IMR-90 (cell line): Measurements from ENCODE around the gene PLAAT3. TPM values are rescaled to one million over a fixed set of nuclear protein-coding genes. Genes with fewer than 3 reads are reported as not detected.

Source experiments
- ATAC-seq: fragments of 200-7000 bp; cut with Tn5 transposase; 2 replicates; pipeline ENCODE4 v1.9.1; 2020; ENCODE audit warnings: low read depth, mild to moderate bottlenecking, moderate library complexity
- BruUV-seq: library from RNA; stranded (reverse); fragments of 400-500 nt; replicated peaks from 2 replicates; lab custom pipeline; 2021; lab: Mats Ljungman, UMichigan
- CTCF ChIA-PET: fragments of 300-600 bp; formaldehyde crosslinking; extraction: SDS; loops from one replicate; lab custom pipeline; 2021; ENCODE audit warnings: antibody characterized with exemption; lab: Yijun Ruan, JAX
- POLR2A ChIA-PET: fragments of 300-600 bp; sonication (Branson Sonifier 250); formaldehyde crosslinking; loops from one replicate; lab custom pipeline; 2022; ENCODE audit warnings: antibody characterized with exemption; ENCODE audit not compliant: unreplicated experiment; lab: Charles Lee
- DNase-seq: peaks from one replicate; pipeline ENCODE4 v3.0.0; 2013
- H2AFZ ChIP-seq: replicated peaks from 2 replicates; pipeline ENCODE3; 2013; ENCODE audit warnings: low read length, mild to moderate bottlenecking; ENCODE audit not compliant: poor library complexity
- H2AK5ac ChIP-seq: 2 replicates; pipeline ENCODE4 v1.6.1; 2013; ENCODE audit warnings: low read depth, low read length, inconsistent platforms
- H2AK9ac ChIP-seq: replicated peaks from 2 replicates; pipeline ENCODE3; 2013; ENCODE audit warnings: mild to moderate bottlenecking, low read depth, low read length, moderate library complexity; ENCODE audit not compliant: poor library complexity
- H2BK120ac ChIP-seq: 2 replicates; pipeline ENCODE4 v1.6.1; 2013; ENCODE audit warnings: low read depth, low read length, inconsistent platforms
- H2BK15ac ChIP-seq: 3 replicates; pipeline ENCODE4 v1.6.1; 2013; ENCODE audit warnings: low read depth, low read length, inconsistent platforms
- H2BK20ac ChIP-seq: 2 replicates; pipeline ENCODE4 v1.6.1; 2013; ENCODE audit warnings: low read depth, mild to moderate bottlenecking, inconsistent platforms, low read length, moderate library complexity
- H2BK5ac ChIP-seq: 2 replicates; pipeline ENCODE4 v1.6.1; 2013; ENCODE audit warnings: mild to moderate bottlenecking, low read depth, low read length, inconsistent platforms; ENCODE audit not compliant: poor library complexity, severe bottlenecking
- H3K14ac ChIP-seq: replicated peaks from 2 replicates; pipeline ENCODE4 v1.6.1; 2013; ENCODE audit warnings: low read depth, low read length, inconsistent platforms
- H3K18ac ChIP-seq: 2 replicates; pipeline ENCODE4 v1.6.1; 2013; ENCODE audit warnings: low read depth, low read length, control low read depth
- H3K23ac ChIP-seq: 2 replicates; pipeline ENCODE4 v1.6.1; 2013; ENCODE audit warnings: low read depth, low read length, inconsistent platforms
- H3K27ac ChIP-seq: 2 replicates; pipeline ENCODE4 v1.5.1; 2013; ENCODE audit warnings: mild to moderate bottlenecking, control low read depth, low read length; ENCODE audit not compliant: insufficient read depth
- H3K27me3 ChIP-seq: 2 replicates; pipeline ENCODE4 v1.6.1; 2013; ENCODE audit warnings: low read length; ENCODE audit not compliant: control insufficient read depth, insufficient read depth
- H3K36me3 ChIP-seq: 2 replicates; pipeline ENCODE4 v1.6.1; 2013; ENCODE audit warnings: low read length, mixed read lengths; ENCODE audit not compliant: control insufficient read depth, insufficient read depth
- H3K4ac ChIP-seq: 2 replicates; pipeline ENCODE4 v1.6.1; 2013; ENCODE audit warnings: low read depth, low read length, inconsistent platforms
- H3K4me1 ChIP-seq: 2 replicates; pipeline ENCODE4 v1.6.1; 2013; ENCODE audit warnings: low read length, mixed read lengths; ENCODE audit not compliant: control insufficient read depth, insufficient read depth
- H3K4me2 ChIP-seq: 2 replicates; pipeline ENCODE4 v1.6.1; 2013; ENCODE audit warnings: low read depth, mild to moderate bottlenecking, control low read depth, low read length, moderate library complexity
- H3K4me3 ChIP-seq: 2 replicates; pipeline ENCODE4 v1.5.1; 2013; ENCODE audit warnings: low read depth, mild to moderate bottlenecking, control low read depth, low read length, moderate library complexity; ENCODE audit not compliant: insufficient read depth
- H3K56ac ChIP-seq: 2 replicates; pipeline ENCODE4 v1.6.1; 2013; ENCODE audit warnings: low read length, inconsistent platforms; ENCODE audit not compliant: insufficient read depth; ENCODE audit errors: extremely low read depth
- H3K79me1 ChIP-seq, 2 experiments: 2 replicates each; pipeline ENCODE4 v1.6.1; 2013; ENCODE audit warnings: low read length in 2 of 2, inconsistent platforms in 1 of 2, low read depth in 1 of 2
- H3K9ac ChIP-seq: 2 replicates; pipeline ENCODE4 v1.6.1; 2013; ENCODE audit warnings: low read depth, low read length, control low read depth
- H3K9me1 ChIP-seq: 2 replicates; pipeline ENCODE4 v1.6.1; 2013; ENCODE audit warnings: low read length, inconsistent platforms; ENCODE audit not compliant: insufficient read depth
- H3K9me3 ChIP-seq: 2 replicates; pipeline ENCODE4 v1.6.1; 2013; ENCODE audit warnings: low read length; ENCODE audit not compliant: control insufficient read depth, insufficient read depth
- H4K20me1 ChIP-seq: 2 replicates; pipeline ENCODE4 v1.6.1; 2013; ENCODE audit warnings: low read length, inconsistent platforms; ENCODE audit not compliant: insufficient read depth
- H4K5ac ChIP-seq: 2 replicates; pipeline ENCODE4 v1.6.1; 2013; ENCODE audit warnings: mild to moderate bottlenecking, low read depth, low read length, control low read depth
- H4K8ac ChIP-seq, 2 experiments: 2 replicates each; pipeline ENCODE4 v1.6.1; 2013; ENCODE audit warnings: low read depth in 2 of 2, low read length in 2 of 2, control low read depth in 1 of 2, inconsistent platforms in 1 of 2
- H4K91ac ChIP-seq: 2 replicates; pipeline ENCODE4 v1.6.1; 2013; ENCODE audit warnings: low read depth, low read length, inconsistent platforms; ENCODE audit not compliant: insufficient read depth
- BHLHE40 ChIP-seq: fragments of 150-350 bp; IDR thresholded peaks from 2 replicates; pipeline ENCODE4 v1.6.1; 2016; ENCODE audit warnings: mild to moderate bottlenecking, low read depth, low read length
- CTCF ChIP-seq: conservative IDR thresholded peaks from 2 replicates; pipeline ENCODE4 v1.5.1; 2012; ENCODE audit warnings: mild to moderate bottlenecking, low read depth, low read length, improper control_type of control experiment
- ELK1 ChIP-seq: fragments of 150-350 bp; IDR thresholded peaks from 2 replicates; pipeline ENCODE4 v1.6.1; 2016; ENCODE audit warnings: low read depth, mild to moderate bottlenecking, low read length, moderate library complexity, borderline replicate concordance
- FOS ChIP-seq: fragments of 150-350 bp; IDR thresholded peaks from 2 replicates; pipeline ENCODE4 v1.6.1; 2016; ENCODE audit warnings: low read depth, low read length
- MAFK ChIP-seq: IDR thresholded peaks from 2 replicates; pipeline ENCODE4 v1.6.1; 2012; ENCODE audit warnings: low read depth, low read length, improper control_type of control experiment
- MXI1 ChIP-seq: IDR thresholded peaks from 2 replicates; pipeline ENCODE4 v1.6.1; 2012; ENCODE audit warnings: low read depth, mild to moderate bottlenecking, low read length, moderate library complexity, borderline replicate concordance
- NFE2L2 ChIP-seq: fragments of 150-350 bp; IDR thresholded peaks from 2 replicates; pipeline ENCODE4 v1.6.1; 2016; ENCODE audit warnings: low read depth, mild to moderate bottlenecking, low read length
- POLR2A ChIP-seq: IDR thresholded peaks from 2 replicates; pipeline ENCODE4 v1.6.1; 2012; ENCODE audit warnings: mild to moderate bottlenecking, low read depth, low read length
- RAD21 ChIP-seq: IDR thresholded peaks from 2 replicates; pipeline ENCODE4 v1.6.1; 2012; ENCODE audit warnings: low read length, improper control_type of control experiment
- RCOR1 ChIP-seq: IDR thresholded peaks from 2 replicates; pipeline ENCODE4 v1.6.1; 2012; ENCODE audit warnings: mild to moderate bottlenecking, low read length, improper control_type of control experiment; ENCODE audit not compliant: insufficient replicate concordance
- RFX5 ChIP-seq: IDR thresholded peaks from 2 replicates; pipeline ENCODE4 v1.8.0; 2012; ENCODE audit warnings: low read depth, mild to moderate bottlenecking, low read length, moderate library complexity
- SMC3 ChIP-seq: fragments of 150-350 bp; IDR thresholded peaks from 2 replicates; pipeline ENCODE4 v1.6.1; 2016; ENCODE audit warnings: low read depth, mild to moderate bottlenecking, antibody characterized with exemption, low read length, moderate library complexity
- USF2 ChIP-seq: fragments of 150-350 bp; IDR thresholded peaks from 2 replicates; pipeline ENCODE4 v1.6.1; 2017; ENCODE audit warnings: mild to moderate bottlenecking, antibody characterized with exemption, low read length, low read depth
- WGBS, 2 experiments: methylation state at CpG; one replicate each; pipeline versions ENCODE4 v1.1.5 to v1.1.7; 2013; ENCODE audit warnings: missing lambda C conversion rate in 2 of 2; ENCODE audit not compliant: insufficient read length in 1 of 2; ENCODE audit errors: extremely low coverage in 2 of 2; 5-methylcytosine and 5-hydroxymethylcytosine counted together
- dilution Hi-C: fragments of 300-500 bp; cut with HindIII; formaldehyde crosslinking; loops from one replicate; pipeline ENCODE4 v1.14.3; 2018; ENCODE audit warnings: low sequenced_read_pairs; ENCODE audit not compliant: unreplicated experiment
- in situ Hi-C: fragments of 300-500 bp; cut with MboI; formaldehyde crosslinking; loops from 3 replicates; pipeline ENCODE4 v1.14.3; 2019; ENCODE audit warnings: low sequenced_read_pairs, inconsistent platforms, mixed read lengths
- intact Hi-C: fragments of 100-400 bp; cut with micrococcal nuclease; formaldehyde crosslinking; loops from 2 replicates; pipeline ENCODE4 v1.10.0; 2022
- polyA plus RNA-seq, 3 experiments: library from polyadenylated mRNA; depleted of rRNA; stranded (reverse); fragments of >200 nt; gene quantifications; 2 replicates each; pipeline ENCODE4 v1.2.3, GENCODE V29; 2012; ENCODE audit warnings: low replicate concordance in 1 of 3
- total RNA-seq: library from RNA; depleted of rRNA; stranded (reverse); fragments of >200 nt; gene quantifications from 2 replicates; pipeline ENCODE4 v1.2.3, GENCODE V29; 2012

The PLAAT3 gene
- total and polyA plus RNA-seq, 2 of the 4 experiments (the other 2 are of a cell fraction): 3.2 to 3.9 TPM

GRCh38 chr11:63567044-63567840, 47.0 kb downstream of the PLAAT3 start:
- Histone ChIP-seq H2AK9ac (no peak overlapping the region), H2BK15ac (peak overlapping the region; percentile 12; the same call in 1 of the 3 replicates), H3K56ac (no peak overlapping the region), H3K36me3 (no peaks in the 10 kb centered on the region), H3K27ac (peak overlapping the region; percentile 15; the same call in 1 of the 2 replicates), H3K4ac (peak overlapping the region; percentile 69), H3K9me3 (no peaks in the 10 kb centered on the region), H2AFZ (peak overlapping the region; percentile 26), H3K9ac (no peak overlapping the region), H2AK5ac (peak overlapping the region; percentile 72; the same call in 1 of the 2 replicates), H3K14ac (peak overlapping the region; percentile 43; the same call in 1 of the 2 replicates), H4K5ac (no peak overlapping the region), H3K79me1 (no peaks in the 10 kb centered on the region), H2BK120ac (peak overlapping the region; percentile 44; the same call in 1 of the 2 replicates), H3K4me1 (peaks cover 3% of the 10 kb centered on the region; the same call in 1 of the 2 replicates), H3K4me3 (no peak overlapping the region), H3K27me3 (peaks cover 9% of the 10 kb centered on the region), H2BK5ac (peak overlapping the region; percentile 46), H3K9me1 (peaks cover 3% of the 10 kb centered on the region; the same call in 1 of the 2 replicates), H3K18ac (peak overlapping the region; percentile 18; the same call in 1 of the 2 replicates), H2BK20ac (peak overlapping the region; percentile 73), H4K91ac (peak overlapping the region; percentile 66; the same call in 1 of the 2 replicates), H3K23ac (no peak overlapping the region), H4K20me1 (no peaks in the 10 kb centered on the region), H3K4me2 (peak overlapping the region; percentile 74), H4K8ac (peak overlapping the region in 1 of 2 experiments; percentile 33; a peak in 1 of 4 replicates)
- 100% methylated on average over 1 of the region's 5 CpGs; no CpG with 5 or more reads in 1 of the 2 experiments for whole genome bisulfite sequencing, 2 experiments
- DNase-seq: peak; percentile 88
- ChIA-PET POLR2A (no interaction called here), CTCF (interaction anchor here (1.0 kb wide), 1 partner anchor 88 kb away, joined by 3 read pairs; no protein-coding TSS in a partner anchor)
- dilution Hi-C loops: no loop called here
- in situ Hi-C loops: no loop called here
- no TSS peak for BruUV-seq
- intact Hi-C loops: no loop called here
- ATAC-seq: peak; percentile 97
- TF ChIP-seq USF2 (no peak), ELK1 (no peak), FOS (peak; percentile 69), RFX5 (no peak), MXI1 (no peak), MAFK (peak; percentile 63; the same call in 1 of the 2 replicates), RCOR1 (no peak), SMC3 (no peak), RAD21 (no peak), BHLHE40 (0 out of 2 replicates have a peak, but pooled peaks have one; percentile 46), POLR2A (no peak), NFE2L2 (peak; percentile 92), CTCF (no peak)
